ENCODE results near the gene BHLHE23. TPM values are rescaled to one million over a fixed set of nuclear protein-coding genes. Genes with fewer than 3 reads are reported as not detected.

The BHLHE23 gene
- total RNA-seq, 2 donors from 2014 or later, result not detected

DNA sequence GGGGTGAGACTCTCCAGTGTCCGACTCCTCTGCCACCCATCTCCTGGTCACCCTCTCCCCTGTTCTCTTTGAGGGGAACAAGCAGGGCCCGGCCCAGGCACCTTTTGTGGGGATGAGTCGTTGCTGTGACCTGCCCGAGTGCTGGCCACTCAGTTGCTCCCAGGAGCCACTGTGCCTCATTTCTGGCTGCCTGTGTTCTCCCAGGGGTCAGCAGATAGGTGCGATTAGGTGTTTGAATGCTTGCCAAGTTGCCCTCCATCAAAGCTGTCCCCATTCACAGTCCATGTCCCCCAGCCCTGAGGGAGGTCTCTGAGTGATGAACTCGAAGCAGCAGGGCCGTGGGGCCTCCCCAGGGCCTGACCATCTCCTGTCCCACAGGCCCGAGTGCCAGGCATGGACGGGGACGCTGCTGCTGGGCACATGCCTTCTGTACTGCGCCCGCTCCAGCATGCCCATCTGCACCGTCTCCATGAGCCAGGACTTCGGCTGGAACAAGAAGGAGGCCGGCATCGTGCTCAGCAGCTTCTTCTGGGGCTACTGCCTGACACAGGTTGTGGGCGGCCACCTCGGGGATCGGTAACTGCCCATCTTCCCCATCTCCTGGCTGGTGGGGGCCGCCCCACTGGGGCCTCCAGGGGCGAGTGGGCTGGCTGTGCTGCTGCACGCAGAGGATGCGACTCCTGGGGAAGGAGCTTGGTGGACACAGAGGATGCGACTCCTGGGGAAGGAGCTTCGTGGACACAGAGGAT is 50.2 kb downstream of the BHLHE23 start:
- H3K27me3 ChIP-seq (replicated peaks; ENCODE audit: insufficient read depth), result no peaks in the 10 kb centered on the region
- no peaks in the 10 kb centered on the region for H3K36me3 ChIP-seq
- ATAC-seq (ENCODE audit: insufficient number of reproducible peaks, low FRiP score, low read depth) (no peak), DNase-seq (ENCODE audit: low spot score) (no peak)
- H3K27ac ChIP-seq, result no peak overlapping the region
- TF ChIP-seq, protein P1, sequence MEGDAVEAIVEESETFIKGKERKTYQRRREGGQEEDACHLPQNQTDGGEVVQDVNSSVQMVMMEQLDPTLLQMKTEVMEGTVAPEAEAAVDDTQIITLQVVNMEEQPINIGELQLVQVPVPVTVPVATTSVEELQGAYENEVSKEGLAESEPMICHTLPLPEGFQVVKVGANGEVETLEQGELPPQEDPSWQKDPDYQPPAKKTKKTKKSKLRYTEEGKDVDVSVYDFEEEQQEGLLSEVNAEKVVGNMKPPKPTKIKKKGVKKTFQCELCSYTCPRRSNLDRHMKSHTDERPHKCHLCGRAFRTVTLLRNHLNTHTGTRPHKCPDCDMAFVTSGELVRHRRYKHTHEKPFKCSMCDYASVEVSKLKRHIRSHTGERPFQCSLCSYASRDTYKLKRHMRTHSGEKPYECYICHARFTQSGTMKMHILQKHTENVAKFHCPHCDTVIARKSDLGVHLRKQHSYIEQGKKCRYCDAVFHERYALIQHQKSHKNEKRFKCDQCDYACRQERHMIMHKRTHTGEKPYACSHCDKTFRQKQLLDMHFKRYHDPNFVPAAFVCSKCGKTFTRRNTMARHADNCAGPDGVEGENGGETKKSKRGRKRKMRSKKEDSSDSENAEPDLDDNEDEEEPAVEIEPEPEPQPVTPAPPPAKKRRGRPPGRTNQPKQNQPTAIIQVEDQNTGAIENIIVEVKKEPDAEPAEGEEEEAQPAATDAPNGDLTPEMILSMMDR (IDR thresholded peaks at IDR 0.05), result no peak
- peaks cover 20 to 27% of the 10 kb centered on the region in 2 donors for H3K4me1 ChIP-seq (ENCODE audit: control insufficient read depth in 1 of 2, low read depth in 2 of 2)
- no peaks in the 10 kb centered on the region for H3K9me3 ChIP-seq
- H3K4me3 ChIP-seq, result no peak overlapping the region

Other genes with a start within 250 kb of the BHLHE23 start
- gene MRGBP, start 210.5 kb downstream of the BHLHE23 start, total RNA-seq, result 1 to 10 TPM; 5.7 to 9.1 TPM
- 10 to 100 TPM; 50.6 to 57.4 TPM for gene OGFR, start 202.1 kb downstream of the BHLHE23 start, total RNA-seq
- 1 to 10 TPM in 1 of 2 donors, under 1 TPM in 1; 0.54 to 3.1 TPM for gene COL9A3, start 189.9 kb downstream of the BHLHE23 start, total RNA-seq
- 1 to 10 TPM; 3.8 to 6.2 TPM for gene TCFL5, start 145.1 kb downstream of the BHLHE23 start, total RNA-seq
- gene DIDO1, start 80.5 kb downstream of the BHLHE23 start, total RNA-seq, result 10 to 100 TPM; 63.8 to 80.4 TPM
- 10 to 100 TPM; 29.1 to 30.3 TPM for gene GID8, start 68.8 kb downstream of the BHLHE23 start, total RNA-seq
- 10 to 100 TPM; 17.9 to 18.8 TPM for gene SLC17A9, start 54.3 kb downstream of the BHLHE23 start, total RNA-seq
- gene YTHDF1, start 209.2 kb upstream of the BHLHE23 start, total RNA-seq, result 10 to 100 TPM; 21.8 to 31.8 TPM
- not detected for gene BIRC7, start 228.9 kb upstream of the BHLHE23 start, total RNA-seq
- not detected for gene NKAIN4, start 247.5 kb upstream of the BHLHE23 start, total RNA-seq

Data from thoracic aorta (tissue), 2 donors.